Activated T-helper 17 cell treated with anti-CD3 and anti-CD28 coated beads, Interleukin-2, amount 50 U/mL, for 72 hours (primary cell): Measurements from ENCODE around the gene SLC5A8. TPM values are rescaled to one million over a fixed set of nuclear protein-coding genes. Genes with fewer than 3 reads are reported as not detected.

Experiments used
- ATAC-seq: fragments of 150-1000 bp; cut with Tn5 transposase; replicated peaks from 2 replicates; pipeline ENCODE4 v1.10.0; 2021; ENCODE audit warnings: mild to moderate bottlenecking, moderate library complexity
- H3K27ac Mint-ChIP-seq: one replicate; pipeline ENCODE4 v1.8.0; 2022; ENCODE audit warnings: mixed read lengths
- H3K27me3 Mint-ChIP-seq: one replicate; pipeline ENCODE4 v1.8.0; 2022; ENCODE audit warnings: mixed read lengths
- H3K36me3 Mint-ChIP-seq: one replicate; pipeline ENCODE4 v1.8.0; 2022; ENCODE audit warnings: low read depth, mild to moderate bottlenecking, mixed read lengths
- H3K4me1 Mint-ChIP-seq: one replicate; pipeline ENCODE4 v1.8.0; 2022; ENCODE audit warnings: mixed read lengths
- H3K4me3 Mint-ChIP-seq: one replicate; pipeline ENCODE4 v1.8.0; 2022; ENCODE audit warnings: mild to moderate bottlenecking, mixed read lengths
- H3K9me3 Mint-ChIP-seq: one replicate; pipeline ENCODE4 v1.8.0; 2022; ENCODE audit warnings: mixed read lengths
- total RNA-seq, 2 donors: library from RNA; stranded (reverse); gene quantifications; one replicate each; pipeline ENCODE4 v1.2.3, GENCODE V29; 2022

SLC5A8 gene
- total RNA-seq, 2 donors from 2014 or later = not detected

DNA sequence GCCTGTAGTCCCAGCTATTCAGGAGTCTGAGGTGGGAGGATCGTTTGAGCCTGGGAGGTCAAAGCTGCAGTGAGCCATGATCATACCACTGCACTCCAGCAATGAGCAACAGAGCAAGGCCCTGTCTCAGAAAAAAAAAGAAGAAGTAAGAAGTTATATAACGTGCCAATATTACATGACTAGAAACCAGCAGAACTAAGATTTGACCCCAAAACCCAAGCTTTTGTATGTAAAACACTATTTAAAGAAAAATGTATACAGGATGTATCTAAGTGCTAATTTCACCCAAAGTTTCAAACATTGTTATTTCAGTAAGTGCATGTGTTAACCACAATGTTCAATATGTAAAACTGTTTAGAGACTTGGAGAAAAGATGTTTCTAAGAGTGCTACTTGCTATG, 94.7 kb downstream of the SLC5A8 start:
- no peak overlapping the region for H3K27ac Mint-ChIP-seq
- no peak for ATAC-seq
- peaks cover under 1% of the 10 kb centered on the region for H3K27me3 Mint-ChIP-seq
- H3K4me1 Mint-ChIP-seq = no peaks in the 10 kb centered on the region
- H3K9me3 Mint-ChIP-seq = no peaks in the 10 kb centered on the region
- no peaks in the 10 kb centered on the region for H3K36me3 Mint-ChIP-seq
- H3K4me3 Mint-ChIP-seq = no peak overlapping the region

DNA sequence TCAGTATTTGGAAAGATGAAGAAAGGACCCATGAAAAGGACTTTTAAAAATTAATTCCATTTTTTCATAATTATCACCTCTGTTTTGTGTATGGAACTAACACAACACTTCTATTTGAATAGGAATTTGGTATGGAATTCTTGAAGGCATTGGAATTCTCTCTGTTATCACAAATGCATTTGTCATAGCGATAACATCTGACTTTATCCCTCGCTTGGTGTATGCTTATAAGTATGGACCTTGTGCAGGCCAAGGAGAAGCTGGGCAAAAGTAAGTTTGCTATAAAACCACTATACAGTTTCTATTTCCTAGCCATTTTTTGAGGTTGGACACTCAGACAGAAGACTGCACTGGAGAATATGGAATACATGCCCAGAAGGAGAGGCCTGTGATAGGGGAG, 98.6 kb downstream of the SLC5A8 start:
- Mint-ChIP-seq H3K4me3 (no peak overlapping the region), H3K27ac (no peak overlapping the region), H3K27me3 (peaks cover 5% of the 10 kb centered on the region), H3K4me1 (no peaks in the 10 kb centered on the region), H3K36me3 (no peaks in the 10 kb centered on the region), H3K9me3 (no peaks in the 10 kb centered on the region)
- ATAC-seq = no peak

DNA sequence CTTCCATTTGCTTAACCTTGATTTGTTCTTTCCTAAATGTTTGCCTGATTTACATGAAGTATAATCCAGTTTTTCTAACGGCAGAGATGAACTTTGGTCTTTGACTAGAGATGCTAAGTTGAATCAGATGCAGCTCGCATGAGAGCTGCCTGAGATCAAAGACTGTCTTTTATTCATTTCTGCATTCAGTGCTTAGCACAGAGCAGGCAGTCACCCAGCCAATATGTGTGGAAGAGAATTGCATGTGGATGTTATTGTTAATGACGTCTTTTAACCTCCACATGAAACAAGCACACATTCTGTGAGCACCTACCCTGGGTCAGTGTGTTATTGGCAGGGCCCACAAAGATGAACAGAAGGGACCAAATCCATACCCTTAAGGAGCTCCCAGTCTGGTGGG, 99.2 kb downstream of the SLC5A8 start:
- Mint-ChIP-seq H3K36me3 (no peaks in the 10 kb centered on the region), H3K9me3 (no peaks in the 10 kb centered on the region), H3K4me3 (no peak overlapping the region), H3K4me1 (no peaks in the 10 kb centered on the region), H3K27me3 (peaks cover 5% of the 10 kb centered on the region), H3K27ac (no peak overlapping the region)
- ATAC-seq = no peak

DNA sequence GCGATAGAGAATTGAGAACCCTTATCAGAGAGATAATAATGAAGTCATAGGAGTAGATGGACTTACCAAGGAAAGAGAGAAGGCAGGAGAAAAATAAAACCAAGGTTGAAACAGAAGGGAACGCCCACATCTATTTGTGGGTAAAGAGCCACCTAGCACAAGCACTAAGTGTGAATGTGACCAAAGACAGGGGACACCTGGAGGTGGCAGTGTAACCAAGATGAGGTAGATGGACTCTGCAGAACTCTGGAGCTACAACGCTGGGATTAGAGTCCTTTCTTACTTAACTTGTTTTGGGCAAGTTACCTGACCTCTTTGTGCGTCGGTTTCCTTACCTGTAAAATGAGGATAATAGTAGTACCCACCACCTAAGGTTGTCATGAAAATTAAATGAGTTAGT, 101.9 kb downstream of the SLC5A8 start:
- Mint-ChIP-seq H3K36me3 (no peaks in the 10 kb centered on the region), H3K4me1 (no peaks in the 10 kb centered on the region), H3K9me3 (no peaks in the 10 kb centered on the region), H3K4me3 (no peak overlapping the region), H3K27ac (no peak overlapping the region), H3K27me3 (peaks cover 5% of the 10 kb centered on the region)
- ATAC-seq = no peak

DNA sequence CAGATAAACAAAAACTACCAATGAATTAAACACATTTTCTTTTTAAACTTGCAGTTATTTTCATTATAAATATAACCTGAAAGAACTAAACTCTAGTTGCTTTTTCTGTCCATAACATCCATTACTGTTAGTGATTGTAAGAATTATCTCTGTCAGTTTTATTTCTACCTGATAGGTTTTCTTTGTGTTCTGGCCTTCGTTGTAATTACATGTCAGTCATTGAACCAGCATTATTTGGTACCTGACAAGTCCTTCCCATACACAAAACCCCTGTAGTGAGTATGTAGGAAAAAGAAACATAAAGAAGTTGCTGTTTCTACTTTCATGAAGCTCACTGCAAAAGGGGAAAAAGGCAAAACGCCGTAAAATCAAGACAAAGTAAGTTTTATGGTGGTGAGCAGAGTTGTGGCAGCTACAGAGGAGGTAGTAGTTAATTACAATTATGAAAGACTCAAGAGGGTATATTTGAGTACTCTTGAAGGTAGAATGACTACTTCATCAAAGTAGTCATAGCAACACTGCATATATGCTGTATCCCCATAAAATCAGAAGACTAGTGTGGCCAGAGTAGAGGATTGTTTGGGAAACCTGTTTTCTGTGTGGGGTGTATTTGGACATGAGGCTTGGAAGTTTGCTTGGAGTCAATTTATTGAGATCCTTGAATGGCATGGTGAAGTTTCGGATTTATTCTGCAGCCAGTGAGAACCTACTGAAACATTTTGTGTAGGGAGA, 102.8 kb downstream of the SLC5A8 start:
- no peaks in the 10 kb centered on the region for H3K9me3 Mint-ChIP-seq
- no peak for ATAC-seq
- no peak overlapping the region for H3K4me3 Mint-ChIP-seq
- no peak overlapping the region for H3K27ac Mint-ChIP-seq
- peaks cover 5% of the 10 kb centered on the region for H3K27me3 Mint-ChIP-seq
- H3K36me3 Mint-ChIP-seq = no peaks in the 10 kb centered on the region
- no peaks in the 10 kb centered on the region for H3K4me1 Mint-ChIP-seq

Other genes starting within 250 kb of the SLC5A8 start
- gene UTP20, start 69.9 kb upstream of the SLC5A8 start, total RNA-seq = 10 to 100 TPM; 15.7 to 38.3 TPM
- 10 to 100 TPM; 40.3 to 46.4 TPM for gene ARL1, start 197.5 kb upstream of the SLC5A8 start, total RNA-seq